ENCODE results near the gene TAF4. TPM values are rescaled to one million over a fixed set of nuclear protein-coding genes. Genes with fewer than 3 reads are reported as not detected.

TAF4 gene
- total RNA-seq, 1 donor from 2014 or later, result 11.5 TPM

DNA sequence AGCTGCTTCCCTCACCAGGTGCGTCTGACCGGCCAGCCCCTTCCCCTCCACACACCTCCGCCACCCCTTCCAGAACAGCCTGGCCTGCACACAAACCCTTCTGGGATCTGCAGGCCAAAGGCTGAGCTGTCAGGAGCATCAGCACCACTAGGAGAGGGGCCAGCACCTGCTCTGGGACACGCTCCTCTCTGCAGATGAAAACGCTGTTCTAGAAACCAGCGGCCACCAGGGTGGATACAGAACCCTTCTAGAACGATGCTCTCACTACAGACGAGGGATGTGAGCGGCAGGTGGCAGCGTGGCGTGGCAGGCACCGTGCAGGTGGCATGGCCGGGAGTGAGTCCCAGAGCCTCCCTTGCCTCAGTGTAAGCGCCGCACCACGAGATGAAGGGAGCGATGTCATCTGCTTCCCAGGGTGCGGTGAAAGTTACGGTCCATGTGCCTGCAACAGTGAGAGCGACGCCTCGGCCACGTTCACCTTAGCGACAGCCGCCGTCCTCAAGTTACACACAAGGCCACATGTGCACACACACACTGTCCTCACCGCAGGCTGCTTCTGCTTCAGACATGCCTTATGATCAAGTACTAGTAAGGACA lies 53.6 kb downstream of the TAF4 start:
- H3K4me3 Mint-ChIP-seq (ENCODE audit: unreplicated experiment), result no peak overlapping the region
- TF ChIP-seq, protein P1, sequence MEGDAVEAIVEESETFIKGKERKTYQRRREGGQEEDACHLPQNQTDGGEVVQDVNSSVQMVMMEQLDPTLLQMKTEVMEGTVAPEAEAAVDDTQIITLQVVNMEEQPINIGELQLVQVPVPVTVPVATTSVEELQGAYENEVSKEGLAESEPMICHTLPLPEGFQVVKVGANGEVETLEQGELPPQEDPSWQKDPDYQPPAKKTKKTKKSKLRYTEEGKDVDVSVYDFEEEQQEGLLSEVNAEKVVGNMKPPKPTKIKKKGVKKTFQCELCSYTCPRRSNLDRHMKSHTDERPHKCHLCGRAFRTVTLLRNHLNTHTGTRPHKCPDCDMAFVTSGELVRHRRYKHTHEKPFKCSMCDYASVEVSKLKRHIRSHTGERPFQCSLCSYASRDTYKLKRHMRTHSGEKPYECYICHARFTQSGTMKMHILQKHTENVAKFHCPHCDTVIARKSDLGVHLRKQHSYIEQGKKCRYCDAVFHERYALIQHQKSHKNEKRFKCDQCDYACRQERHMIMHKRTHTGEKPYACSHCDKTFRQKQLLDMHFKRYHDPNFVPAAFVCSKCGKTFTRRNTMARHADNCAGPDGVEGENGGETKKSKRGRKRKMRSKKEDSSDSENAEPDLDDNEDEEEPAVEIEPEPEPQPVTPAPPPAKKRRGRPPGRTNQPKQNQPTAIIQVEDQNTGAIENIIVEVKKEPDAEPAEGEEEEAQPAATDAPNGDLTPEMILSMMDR (IDR thresholded peaks at IDR 0.05), result no peak
- H3K36me3 Mint-ChIP-seq (ENCODE audit: low read depth), result peaks cover 10% of the 10 kb centered on the region
- peaks cover 7% of the 10 kb centered on the region for H3K4me1 Mint-ChIP-seq (ENCODE audit: low read depth)
- H3K27me3 Mint-ChIP-seq (ENCODE audit: low read depth), result no peaks in the 10 kb centered on the region
- no peak overlapping the region for H3K27ac Mint-ChIP-seq (ENCODE audit: unreplicated experiment)
- DNase-seq (ENCODE audit: low spot score), result no peak
- no peaks in the 10 kb centered on the region for H3K9me3 Mint-ChIP-seq (ENCODE audit: low read depth)

DNA sequence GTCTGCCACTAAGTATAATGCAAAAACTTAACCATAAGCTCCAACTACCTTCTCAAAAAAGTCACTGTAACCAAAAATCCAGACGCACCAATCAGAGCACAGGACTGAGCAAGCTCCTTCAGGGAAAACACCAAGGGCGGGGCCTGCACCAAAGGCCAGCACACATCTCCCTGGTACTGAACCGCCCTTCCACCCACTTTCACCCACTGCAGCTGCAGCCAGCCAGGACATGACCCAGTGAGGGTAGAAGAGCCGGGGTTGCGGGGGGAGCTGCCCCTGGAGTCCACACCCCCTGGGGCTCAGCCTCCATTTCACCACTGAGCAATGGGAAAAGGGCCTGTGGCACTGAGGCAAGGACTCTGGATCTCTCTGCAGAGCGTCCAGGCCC lies 54.3 kb downstream of the TAF4 start:
- no peak for DNase-seq (ENCODE audit: low spot score)
- peaks cover 10% of the 10 kb centered on the region for H3K36me3 Mint-ChIP-seq (ENCODE audit: low read depth)
- no peaks in the 10 kb centered on the region for H3K27me3 Mint-ChIP-seq (ENCODE audit: low read depth)
- TF ChIP-seq, protein P1 (IDR thresholded peaks at IDR 0.05), result no peak
- no peak overlapping the region for H3K27ac Mint-ChIP-seq (ENCODE audit: unreplicated experiment)
- H3K4me3 Mint-ChIP-seq (ENCODE audit: unreplicated experiment), result no peak overlapping the region
- H3K4me1 Mint-ChIP-seq (ENCODE audit: low read depth), result peaks cover 7% of the 10 kb centered on the region
- no peaks in the 10 kb centered on the region for H3K9me3 Mint-ChIP-seq (ENCODE audit: low read depth)

DNA sequence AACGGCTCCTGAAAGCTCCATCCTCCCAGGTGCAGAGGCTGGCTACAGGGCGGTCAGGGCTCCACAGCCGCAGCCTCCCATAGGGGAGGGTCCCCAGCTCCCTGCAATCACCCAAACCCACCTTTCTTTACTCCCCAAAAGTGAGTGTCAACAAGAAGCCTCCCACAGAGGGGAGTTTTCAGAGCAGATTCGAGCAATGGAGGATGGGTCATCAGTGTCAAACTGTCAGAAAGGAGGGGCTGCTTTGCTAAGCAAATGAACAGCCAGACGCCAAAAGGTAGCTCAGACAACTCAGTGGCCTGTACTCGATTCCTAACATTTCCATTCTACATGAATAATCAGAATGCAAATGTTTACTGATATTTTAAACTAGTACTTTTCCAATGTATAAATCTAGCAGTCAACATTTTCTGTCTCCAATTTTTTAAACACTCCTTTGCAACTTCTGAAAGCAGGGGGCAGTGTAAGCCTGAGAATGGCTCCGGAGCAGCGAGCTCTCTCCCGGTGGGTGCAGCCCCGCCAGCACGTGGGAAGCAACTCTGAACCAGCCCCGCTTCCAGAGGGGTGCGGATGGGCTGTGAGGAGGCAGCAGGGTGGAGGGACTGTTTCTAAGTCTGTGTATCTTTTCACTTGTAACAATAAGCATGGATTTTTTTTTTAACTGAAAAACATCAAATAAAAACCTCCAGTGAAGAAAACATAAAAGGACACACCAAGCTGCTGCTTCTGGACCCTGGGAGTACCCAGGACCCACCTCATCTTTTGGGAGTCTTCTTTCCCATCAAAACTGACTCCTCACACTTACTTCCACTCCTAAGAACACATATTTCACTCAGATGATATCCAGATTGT lies 54.9 kb downstream of the TAF4 start:
- Mint-ChIP-seq H3K27ac (ENCODE audit: unreplicated experiment) (no peak overlapping the region), H3K9me3 (ENCODE audit: low read depth) (no peaks in the 10 kb centered on the region), H3K4me3 (ENCODE audit: unreplicated experiment) (no peak overlapping the region), H3K27me3 (ENCODE audit: low read depth) (no peaks in the 10 kb centered on the region), H3K36me3 (ENCODE audit: low read depth) (peaks cover 13% of the 10 kb centered on the region), H3K4me1 (ENCODE audit: low read depth) (peaks cover 7% of the 10 kb centered on the region)
- TF ChIP-seq, protein P1 (IDR thresholded peaks at IDR 0.05), result peak; percentile 93
- DNase-seq (ENCODE audit: low spot score), result no peak

DNA sequence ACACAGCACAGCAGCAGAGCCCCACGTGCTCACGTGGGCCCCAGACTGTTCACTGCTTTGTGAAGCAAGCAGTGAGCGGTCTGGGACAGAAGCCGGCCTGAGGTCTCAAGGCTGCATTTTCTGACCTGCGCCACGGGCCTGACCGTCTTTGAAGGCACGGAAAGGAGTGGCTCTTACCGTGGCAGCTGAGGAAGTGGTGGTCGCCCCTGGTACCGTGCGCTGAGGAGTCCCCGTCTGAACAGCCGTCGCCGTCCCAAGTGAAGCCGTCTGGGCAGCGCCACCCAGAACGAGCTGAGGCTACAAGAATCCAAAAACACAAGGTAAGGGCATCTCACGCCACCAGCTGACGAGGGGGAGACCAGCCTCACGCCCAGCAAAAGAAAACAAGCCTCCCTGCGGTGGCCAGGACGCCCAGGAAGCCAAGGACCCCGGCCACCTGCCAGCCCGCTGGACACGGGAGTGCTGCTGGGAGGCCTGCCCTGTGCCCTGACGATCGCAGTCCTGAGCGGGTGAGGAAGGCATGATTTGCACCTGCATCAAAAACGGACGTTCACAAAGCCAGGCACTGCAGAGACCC lies 55.7 kb downstream of the TAF4 start:
- peaks cover 13% of the 10 kb centered on the region for H3K36me3 Mint-ChIP-seq (ENCODE audit: low read depth)
- H3K27ac Mint-ChIP-seq (ENCODE audit: unreplicated experiment), result no peak overlapping the region

DNA sequence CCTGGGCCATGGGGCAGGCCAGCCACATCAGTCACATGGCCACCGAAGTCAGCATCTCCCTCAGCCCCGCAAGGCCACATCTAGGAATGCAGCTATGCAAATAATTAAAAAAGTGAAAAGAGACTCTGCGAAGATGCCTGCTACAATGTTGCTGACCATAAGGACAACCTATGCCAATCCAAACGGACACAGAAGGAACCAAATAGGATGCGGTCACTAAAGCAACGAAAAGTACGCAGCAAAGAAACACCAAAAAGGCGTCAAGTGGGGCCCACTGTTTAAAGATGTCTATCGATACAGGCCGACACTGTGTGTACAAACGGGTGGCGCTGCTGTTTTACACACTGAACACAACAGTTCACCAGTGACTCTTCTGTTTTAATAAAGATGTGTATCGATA lies 56.4 kb downstream of the TAF4 start:
- H3K9me3 Mint-ChIP-seq (ENCODE audit: low read depth), result no peaks in the 10 kb centered on the region
- no peak overlapping the region for H3K4me3 Mint-ChIP-seq (ENCODE audit: unreplicated experiment)
- H3K4me1 Mint-ChIP-seq (ENCODE audit: low read depth), result peaks cover 7% of the 10 kb centered on the region
- TF ChIP-seq, protein P1 (IDR thresholded peaks at IDR 0.05), result no peak
- no peak for DNase-seq (ENCODE audit: low spot score)
- peaks cover 13% of the 10 kb centered on the region for H3K36me3 Mint-ChIP-seq (ENCODE audit: low read depth)
- H3K27ac Mint-ChIP-seq (ENCODE audit: unreplicated experiment), result no peak overlapping the region
- H3K27me3 Mint-ChIP-seq (ENCODE audit: low read depth), result no peaks in the 10 kb centered on the region

More for the DNA sequence above, 55.7 kb downstream of the TAF4 start:
- Mint-ChIP-seq H3K9me3 (ENCODE audit: low read depth) (no peaks in the 10 kb centered on the region), H3K27me3 (ENCODE audit: low read depth) (no peaks in the 10 kb centered on the region), H3K4me3 (ENCODE audit: unreplicated experiment) (no peak overlapping the region), H3K4me1 (ENCODE audit: low read depth) (peaks cover 7% of the 10 kb centered on the region)
- TF ChIP-seq, protein P1 (IDR thresholded peaks at IDR 0.05), result no peak
- no peak for DNase-seq (ENCODE audit: low spot score)

Measured in chondrocyte (in vitro differentiated cells).